Tibial artery (tissue), 4 donors: ENCODE data around the gene KRT31.
"Not testable (repeated sequence)": the region's sequence is repeated elsewhere in the genome, so short reads cannot be mapped to it uniquely, and the experiment has no call there.

Source experiments
- DNase-seq, 2 donors: peaks; one replicate each; pipeline ENCODE4 v3.0.0-alpha.2; 2019
- H3K27ac ChIP-seq, 2 donors: fragments of 200-600 bp; sonication (generic) in 1 of 2; 1 replicate in 1 of 2; 2 replicates in 1 of 2; pipeline ENCODE4 v1.5.1; 2018 to 2019; ENCODE audit warnings: mild to moderate bottlenecking in 1 of 2
- H3K27me3 ChIP-seq, 2 donors: fragments of 200-600 bp; sonication (generic) in 1 of 2; one replicate each; pipeline versions ENCODE4 v1.5.1 to v1.6.0; 2016 to 2019
- H3K36me3 ChIP-seq, 3 donors: fragments of 200-600 bp; sonication (generic) in 2 of 3; one replicate each; pipeline ENCODE4 v1.5.1; 2016 to 2019; ENCODE audit warnings: mild to moderate bottlenecking in 2 of 3
- H3K4me1 ChIP-seq, 4 donors: fragments of 200-600 bp; sonication (generic) in 2 of 4; 1 replicate in 3 of 4; 2 replicates in 1 of 4; pipeline ENCODE4 v1.5.1; 2016 to 2019
- H3K4me3 ChIP-seq, 2 donors: fragments of 200-600 bp; sonication (generic) in 1 of 2; 1 replicate in 1 of 2; 2 replicates in 1 of 2; pipeline ENCODE4 v1.5.1; 2018 to 2019; ENCODE audit warnings: mild to moderate bottlenecking in 2 of 2
- H3K9me3 ChIP-seq, 3 donors: fragments of 200-600 bp; sonication (generic) in 1 of 3; one replicate each; pipeline ENCODE4 v1.5.1; 2016 to 2019
- intact Hi-C: fragments of 100-400 bp; cut with DNase I; formaldehyde crosslinking; loops from one replicate; pipeline ENCODE4 v1.15.0; 2023; ENCODE audit warnings: low total_unique reads
- TF ChIP-seq, protein P1 (sequence below), 2 experiments: fragments of 200-600 bp in 1 of 2; fragments of 450-650 bp in 1 of 2; IDR thresholded peaks; one replicate each; pipeline ENCODE4 v1.5.1; 2017 to 2019; ENCODE audit warnings: antibody characterized with exemption in 2 of 2, mild to moderate bottlenecking in 1 of 2, moderate library complexity in 1 of 2

The KRT31 gene

GRCh38 chr17:41403404-41404023, 6.1 kb upstream of the KRT31 start:
- Histone ChIP-seq H3K27ac (no peak overlapping the region), H3K9me3 (no peaks in the 10 kb centered on the region), H3K36me3 (no peaks in the 10 kb centered on the region), H3K27me3 (peaks cover 0 to under 1% of the 10 kb centered on the region in 2 donors), H3K4me1 (no peaks in the 10 kb centered on the region), H3K4me3 (no peak overlapping the region)
- no peak for DNase-seq
- intact Hi-C loops: no loop called here
- TF ChIP-seq, protein P1, sequence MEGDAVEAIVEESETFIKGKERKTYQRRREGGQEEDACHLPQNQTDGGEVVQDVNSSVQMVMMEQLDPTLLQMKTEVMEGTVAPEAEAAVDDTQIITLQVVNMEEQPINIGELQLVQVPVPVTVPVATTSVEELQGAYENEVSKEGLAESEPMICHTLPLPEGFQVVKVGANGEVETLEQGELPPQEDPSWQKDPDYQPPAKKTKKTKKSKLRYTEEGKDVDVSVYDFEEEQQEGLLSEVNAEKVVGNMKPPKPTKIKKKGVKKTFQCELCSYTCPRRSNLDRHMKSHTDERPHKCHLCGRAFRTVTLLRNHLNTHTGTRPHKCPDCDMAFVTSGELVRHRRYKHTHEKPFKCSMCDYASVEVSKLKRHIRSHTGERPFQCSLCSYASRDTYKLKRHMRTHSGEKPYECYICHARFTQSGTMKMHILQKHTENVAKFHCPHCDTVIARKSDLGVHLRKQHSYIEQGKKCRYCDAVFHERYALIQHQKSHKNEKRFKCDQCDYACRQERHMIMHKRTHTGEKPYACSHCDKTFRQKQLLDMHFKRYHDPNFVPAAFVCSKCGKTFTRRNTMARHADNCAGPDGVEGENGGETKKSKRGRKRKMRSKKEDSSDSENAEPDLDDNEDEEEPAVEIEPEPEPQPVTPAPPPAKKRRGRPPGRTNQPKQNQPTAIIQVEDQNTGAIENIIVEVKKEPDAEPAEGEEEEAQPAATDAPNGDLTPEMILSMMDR (IDR thresholded peaks at IDR 0.05): no peak

GRCh38 chr17:41402161-41402560, 4.8 kb upstream of the KRT31 start:
- Histone ChIP-seq H3K27ac (no peak overlapping the region), H3K36me3 (no peaks in the 10 kb centered on the region), H3K4me3 (no peak overlapping the region), H3K9me3 (no peaks in the 10 kb centered on the region), H3K27me3 (peaks cover 0 to 5% of the 10 kb centered on the region in 2 donors), H3K4me1 (no peaks in the 10 kb centered on the region)
- DNase-seq: no peak
- intact Hi-C loops: no loop called here
- TF ChIP-seq, protein P1 (IDR thresholded peaks at IDR 0.05): no peak

- Histone ChIP-seq H3K27ac (no peak overlapping the region), H3K4me3 (no peak overlapping the region), H3K36me3 (no peaks in the 10 kb centered on the region), H3K4me1 (no peaks in the 10 kb centered on the region), H3K27me3 (peaks cover 0 to 5% of the 10 kb centered on the region in 2 donors), H3K9me3 (no peaks in the 10 kb centered on the region)
- no peak for DNase-seq
- intact Hi-C loops: no loop called here
- TF ChIP-seq, protein P1 (IDR thresholded peaks at IDR 0.05): no peak
These were observed 1.1 kb downstream of the KRT31 start for GRCh38 chr17:41396340-41396739.

DNA sequence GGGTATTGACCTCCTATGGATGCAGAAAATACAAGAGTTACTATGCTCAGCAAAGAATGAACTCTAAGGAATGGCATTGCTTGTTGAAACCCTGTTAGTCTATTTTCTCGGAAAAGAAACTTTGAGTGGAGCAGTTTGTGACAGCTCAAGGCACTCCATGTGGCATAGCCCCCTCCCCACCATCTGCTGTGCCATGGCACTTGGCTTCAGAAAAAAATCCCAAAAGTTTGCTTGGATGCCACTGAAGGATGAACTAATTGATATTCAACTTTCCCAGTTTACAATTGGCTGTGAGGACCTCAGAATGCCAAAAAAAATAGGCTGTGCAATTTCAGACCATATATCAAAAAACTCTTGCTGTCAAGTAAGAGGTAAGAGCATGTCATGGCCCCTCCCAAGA, 1.8 kb downstream of the KRT31 start:
- peaks cover 0 to 5% of the 10 kb centered on the region in 2 donors for H3K27me3 ChIP-seq
- no peak for DNase-seq
- no peak overlapping the region for H3K4me3 ChIP-seq
- no peaks in the 10 kb centered on the region for H3K9me3 ChIP-seq
- H3K27ac ChIP-seq: no peak overlapping the region
- intact Hi-C loops: no loop called here
- no peaks in the 10 kb centered on the region for H3K4me1 ChIP-seq
- no peaks in the 10 kb centered on the region for H3K36me3 ChIP-seq
- TF ChIP-seq, protein P1 (IDR thresholded peaks at IDR 0.05): no peak

- H3K27ac ChIP-seq, H3K9me3 ChIP-seq: not testable (repeated sequence)
These were observed 2.4 kb downstream of the KRT31 start for GRCh38 chr17:41395044-41395443.

GRCh38 chr17:41394254-41394996, 3.0 kb downstream of the KRT31 start:
- no peak overlapping the region for H3K27ac ChIP-seq
- DNase-seq: no peak
- no peaks in the 10 kb centered on the region for H3K4me1 ChIP-seq
- H3K4me3 ChIP-seq: no peak overlapping the region
- TF ChIP-seq, protein P1 (IDR thresholded peaks at IDR 0.05): no peak
- no peaks in the 10 kb centered on the region for H3K36me3 ChIP-seq
- H3K9me3 ChIP-seq: no peaks in the 10 kb centered on the region
- peaks cover 0 to 11% of the 10 kb centered on the region in 2 donors for H3K27me3 ChIP-seq
- intact Hi-C loops: no loop called here

More at GRCh38 chr17:41395044-41395443, 2.4 kb downstream of the KRT31 start:
- H3K27me3 ChIP-seq, H3K4me3 ChIP-seq, H3K36me3 ChIP-seq, H3K4me1 ChIP-seq, intact Hi-C loops, DNase-seq: not testable (repeated sequence)
